Brain pericyte (primary cell): ENCODE results near the gene CACNA1C.

Experiments
- DNase-seq: peaks from one replicate; pipeline ENCODE4 v3.0.0-alpha.2; 2012; ENCODE audit warnings: low read depth, low spot score

The CACNA1C gene

DNA sequence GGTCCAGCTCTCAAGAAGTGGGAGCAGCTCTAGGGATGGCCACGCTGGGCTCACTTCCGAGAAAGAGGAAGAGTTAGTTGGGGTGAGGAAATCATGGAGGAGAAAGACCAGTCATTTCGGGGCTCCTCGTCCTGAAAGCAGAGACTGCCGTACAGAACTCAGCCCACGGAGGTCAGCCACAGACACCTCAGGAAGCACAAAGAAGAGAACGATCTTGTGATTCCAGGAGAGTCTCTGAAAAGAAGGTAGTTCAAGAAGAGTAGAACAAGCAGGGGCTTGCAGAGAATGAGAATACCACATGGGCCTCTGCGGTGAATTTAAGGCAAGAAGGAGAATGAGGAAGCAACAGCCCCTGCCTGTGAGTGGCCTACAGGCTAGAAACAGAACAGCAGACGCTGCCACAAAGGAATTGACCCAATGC, 311.9 kb downstream of the CACNA1C start:
- no peak for DNase-seq

DNA sequence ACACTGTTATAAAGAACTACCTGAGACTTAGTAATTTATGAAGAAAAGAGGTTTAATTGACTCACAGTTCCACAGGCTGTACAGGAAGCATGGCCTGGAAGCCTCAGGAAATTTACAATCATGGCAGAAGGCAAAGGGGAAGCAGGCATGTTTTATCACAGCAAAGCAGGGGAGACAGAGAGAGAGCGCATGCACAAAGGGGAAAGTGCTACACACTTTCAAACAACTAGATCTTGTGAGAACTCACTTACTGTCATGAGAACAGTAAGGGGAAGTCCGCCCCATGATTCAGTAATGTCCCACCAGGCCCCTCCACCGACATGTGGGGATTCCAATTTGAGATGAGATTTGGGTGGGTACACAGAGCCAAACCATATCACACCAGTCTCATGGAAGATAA, 313.9 kb downstream of the CACNA1C start:
- no peak for DNase-seq

- DNase-seq: no peak
Measured at GRCh38 chr12:2372178-2372577, 319.4 kb downstream of the CACNA1C start.

DNA sequence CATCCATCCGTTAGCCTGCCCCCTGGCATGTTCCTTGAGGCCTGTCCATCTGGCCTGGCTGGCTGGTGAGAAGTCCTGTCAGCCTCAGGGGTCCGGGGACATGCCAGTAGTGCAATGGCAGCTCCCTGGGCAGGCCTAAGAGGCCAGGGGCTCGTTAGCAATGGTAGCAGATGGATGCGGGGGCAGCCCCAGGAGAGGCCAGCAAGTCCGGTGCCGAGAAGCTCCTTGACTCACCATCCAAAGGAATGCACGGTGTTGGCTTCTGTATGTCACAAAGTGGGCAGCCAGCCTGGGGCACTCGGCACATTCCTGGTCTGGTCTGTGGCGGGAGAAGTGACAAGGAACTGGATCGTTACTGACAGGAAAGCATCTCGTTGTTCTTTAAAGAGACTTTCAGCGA, 319.9 kb downstream of the CACNA1C start:
- no peak for DNase-seq

DNA sequence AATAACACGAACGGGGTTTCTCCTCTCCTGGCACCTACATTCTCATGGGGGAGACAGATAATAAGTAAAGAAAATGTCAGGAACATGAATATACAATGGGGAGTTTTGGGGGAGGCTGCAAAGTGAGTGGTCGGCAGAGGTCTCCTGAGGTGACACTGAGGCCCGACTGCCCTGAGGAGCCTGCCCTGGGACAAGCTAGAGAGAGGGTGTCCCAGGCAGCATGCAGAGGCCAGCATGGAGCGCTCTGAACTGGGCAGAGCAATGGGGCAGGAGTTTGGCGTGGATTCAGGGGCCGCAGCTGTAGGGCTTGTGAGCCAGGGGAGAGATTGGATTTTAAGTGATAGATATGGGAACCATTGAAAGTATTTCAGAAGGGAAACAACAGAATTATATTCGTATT, 320.5 kb downstream of the CACNA1C start:
- no peak for DNase-seq

- no peak for DNase-seq
Measured at GRCh38 chr12:2374092-2374906, 321.5 kb downstream of the CACNA1C start.

DNA sequence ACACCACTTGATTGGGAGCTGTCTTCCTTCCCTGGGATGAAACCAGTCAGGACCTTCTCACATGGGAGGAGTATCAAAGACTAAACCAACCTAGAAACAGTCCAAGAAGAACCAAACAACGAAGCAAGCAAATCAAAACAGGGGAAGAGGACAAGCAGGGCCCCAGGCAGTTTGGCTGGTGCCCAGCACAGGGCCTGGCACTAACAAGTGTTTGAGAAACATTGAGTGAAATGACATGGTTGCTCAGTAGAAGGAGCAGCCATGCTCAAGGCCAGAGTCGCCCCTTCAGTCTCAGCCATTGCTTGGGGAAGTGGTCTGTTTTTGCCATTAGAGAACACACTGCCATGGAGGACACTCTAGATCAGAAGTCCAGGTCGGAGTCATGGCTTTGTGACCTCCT, 323.1 kb downstream of the CACNA1C start:
- DNase-seq: no peak

DNA sequence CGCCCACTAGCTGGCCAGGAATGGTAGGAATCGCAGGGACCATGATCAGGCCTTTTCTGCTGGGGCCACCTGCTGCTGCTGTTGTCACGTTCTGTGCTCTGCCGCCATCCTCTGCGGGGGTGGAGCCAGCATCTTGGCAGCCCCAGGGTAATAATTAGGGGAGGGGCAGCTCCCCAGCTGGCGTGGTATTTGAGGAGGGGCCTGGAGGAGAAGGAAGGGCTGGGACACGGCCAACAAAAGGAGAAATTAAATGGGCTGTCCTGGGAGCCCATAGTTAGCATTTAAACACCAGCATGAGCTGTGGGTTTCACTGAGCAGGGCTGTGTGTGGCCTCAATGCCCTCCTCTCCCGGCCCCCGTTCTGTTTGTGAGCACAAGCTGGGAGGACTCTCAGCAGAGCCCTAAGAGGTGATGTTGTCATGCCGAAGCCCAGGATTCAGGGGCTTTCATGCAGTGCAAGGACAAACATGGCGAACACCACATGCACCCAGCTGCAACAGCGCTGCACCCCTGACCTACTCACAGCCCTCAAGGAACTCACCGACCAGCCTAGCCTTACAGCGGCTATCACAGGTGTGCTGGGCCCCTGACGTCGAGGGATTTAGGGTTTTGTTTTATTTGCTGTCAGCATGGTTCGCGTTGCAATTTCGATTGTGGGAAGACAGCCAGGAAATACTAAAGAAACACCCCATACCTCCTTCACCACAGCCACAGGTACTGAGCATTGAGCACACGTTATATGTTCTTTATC, 324.3 kb downstream of the CACNA1C start:
- DNase-seq: no peak

DNA sequence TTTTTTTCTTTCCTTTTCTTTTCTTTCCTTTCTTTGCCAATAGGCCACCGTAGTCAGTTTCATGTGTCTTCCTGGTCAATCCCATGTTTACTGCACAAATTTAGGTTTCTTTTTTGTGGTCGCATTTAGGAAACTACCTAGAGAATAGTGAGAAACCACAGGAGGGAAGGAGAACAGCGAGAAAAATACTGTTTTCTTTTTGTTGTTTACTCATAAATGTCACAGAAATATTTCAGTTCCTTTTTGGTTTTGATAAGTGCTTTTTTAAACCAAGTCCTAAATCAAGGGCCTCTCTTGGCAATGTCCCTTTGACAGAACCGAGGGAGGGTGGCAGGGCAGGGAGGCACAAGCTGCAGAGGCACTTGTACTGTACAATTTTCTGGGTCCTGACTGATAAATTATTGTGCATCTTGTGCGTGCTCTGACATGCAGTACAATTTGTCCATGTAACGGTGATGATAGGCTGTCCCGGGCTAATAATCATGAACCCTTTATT, 326.1 kb downstream of the CACNA1C start:
- DNase-seq: no peak

DNA sequence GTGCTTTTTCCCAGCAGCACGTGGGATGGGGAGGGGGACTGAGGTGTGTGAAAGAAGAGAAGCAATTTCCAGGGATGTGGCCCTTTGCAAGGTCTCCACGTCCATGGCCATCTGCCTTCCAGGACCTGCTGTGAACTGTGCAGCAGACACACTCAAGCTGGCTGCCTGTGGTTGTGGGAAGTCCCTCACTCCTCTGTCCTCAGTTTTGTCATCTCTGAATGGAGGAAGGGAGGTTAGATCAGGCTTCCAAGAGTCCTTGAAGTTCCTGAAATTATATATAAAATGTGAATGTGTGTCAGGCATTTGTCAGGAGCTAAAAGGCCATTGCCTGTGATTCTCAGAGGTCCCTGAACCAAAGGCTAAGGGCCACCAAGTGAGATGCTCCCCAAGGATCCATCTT, 328.2 kb downstream of the CACNA1C start:
- DNase-seq: no peak

DNA sequence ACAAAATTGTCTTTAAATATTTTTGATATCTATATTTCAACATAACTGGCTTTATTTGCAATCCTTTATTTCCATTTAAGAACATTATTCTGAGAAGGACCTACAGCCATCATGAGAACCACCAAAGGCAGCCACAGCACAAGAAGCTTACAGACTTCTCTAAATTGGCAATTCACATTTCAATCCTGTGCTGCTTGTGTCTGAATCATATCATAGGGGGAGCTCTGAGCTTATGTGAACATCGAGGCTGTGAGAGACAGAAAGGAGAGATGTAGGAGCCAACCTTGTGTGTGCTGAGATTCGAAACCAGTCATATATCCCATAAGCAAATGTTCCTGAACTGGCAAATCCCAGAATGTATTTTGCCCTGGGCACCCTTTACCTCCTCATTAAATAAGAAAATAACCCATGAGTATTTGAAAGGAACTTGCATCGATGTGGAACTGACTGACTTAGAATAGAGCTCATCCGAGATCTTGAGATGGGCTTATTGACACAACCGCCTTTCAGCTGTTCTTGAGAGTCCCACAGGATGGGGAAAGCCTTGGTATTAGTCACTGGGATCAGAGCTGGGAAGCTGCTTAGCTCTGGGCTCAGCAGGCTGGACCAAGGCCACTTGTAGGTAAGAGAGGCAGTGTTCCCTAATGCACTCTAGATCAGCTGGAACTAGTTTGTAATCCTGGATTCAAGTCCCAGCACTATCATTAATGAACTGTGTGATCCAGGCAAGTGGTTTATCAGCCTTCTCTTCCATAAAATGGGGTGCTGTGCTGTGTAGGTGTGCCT, 329.8 kb downstream of the CACNA1C start:
- no peak for DNase-seq

GRCh38 chr12:2383325-2384028, 330.7 kb downstream of the CACNA1C start:
- no peak for DNase-seq

DNA sequence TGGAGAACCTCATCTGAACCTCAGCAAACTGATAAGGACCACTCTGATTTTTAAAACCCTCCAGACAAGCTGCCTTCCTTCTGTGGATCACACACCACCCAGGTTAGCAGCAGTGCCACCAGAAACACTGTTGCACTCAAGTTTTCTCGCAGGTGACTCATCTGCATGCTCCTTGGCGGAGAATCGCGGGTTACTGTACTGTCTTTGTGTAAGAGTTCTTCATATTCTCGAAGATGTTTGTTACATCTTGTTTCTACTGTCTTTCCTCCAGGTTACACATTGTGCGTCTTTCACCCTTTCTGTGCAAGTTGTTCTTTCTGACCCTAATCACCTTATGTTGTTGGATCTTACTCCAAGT, 331.2 kb downstream of the CACNA1C start:
- DNase-seq: no peak

DNA sequence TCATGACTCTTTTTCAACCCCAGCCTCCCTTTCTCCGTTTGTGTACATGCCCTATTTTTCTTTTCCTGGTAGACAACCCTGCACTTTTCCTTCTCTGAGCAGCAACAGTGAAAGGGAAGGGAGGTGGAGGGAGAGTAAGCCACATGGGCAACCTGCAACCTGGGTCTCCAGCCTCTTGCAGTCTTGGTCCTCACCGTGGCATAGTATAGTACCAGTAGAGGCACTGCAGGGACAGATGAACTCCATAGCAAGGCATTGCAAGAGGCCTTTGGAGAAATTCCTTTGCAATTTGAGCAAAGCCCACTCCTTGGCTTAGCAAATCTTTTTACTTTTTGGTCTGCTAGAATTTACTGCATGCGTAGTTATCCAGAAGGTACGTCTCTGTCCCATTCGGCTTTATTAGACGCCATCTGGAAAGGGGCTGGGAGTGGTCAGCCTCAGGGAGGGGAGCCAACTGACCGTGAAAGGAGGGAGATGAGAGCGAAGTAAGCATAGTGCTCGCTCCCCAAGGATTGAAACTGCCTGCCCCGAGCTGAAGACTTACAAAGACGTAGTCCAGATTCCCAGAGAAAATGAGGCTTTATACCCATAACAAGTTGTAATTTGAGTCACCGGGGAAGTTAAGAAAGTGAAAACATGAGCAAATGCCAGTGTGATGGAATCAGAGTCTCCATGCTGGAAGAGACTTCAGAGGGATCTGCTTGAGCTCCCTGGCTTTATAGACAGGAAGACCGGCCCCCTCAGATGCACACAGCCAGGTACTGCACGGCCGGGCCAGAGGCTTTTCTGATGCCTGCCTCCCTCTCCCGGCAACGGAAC, 332.0 kb downstream of the CACNA1C start:
- DNase-seq: no peak

GRCh38 chr12:2385529-2385928, 332.7 kb downstream of the CACNA1C start:
- DNase-seq: no peak

- no peak for DNase-seq
Measured at GRCh38 chr12:2386566-2386965, 333.8 kb downstream of the CACNA1C start.

DNA sequence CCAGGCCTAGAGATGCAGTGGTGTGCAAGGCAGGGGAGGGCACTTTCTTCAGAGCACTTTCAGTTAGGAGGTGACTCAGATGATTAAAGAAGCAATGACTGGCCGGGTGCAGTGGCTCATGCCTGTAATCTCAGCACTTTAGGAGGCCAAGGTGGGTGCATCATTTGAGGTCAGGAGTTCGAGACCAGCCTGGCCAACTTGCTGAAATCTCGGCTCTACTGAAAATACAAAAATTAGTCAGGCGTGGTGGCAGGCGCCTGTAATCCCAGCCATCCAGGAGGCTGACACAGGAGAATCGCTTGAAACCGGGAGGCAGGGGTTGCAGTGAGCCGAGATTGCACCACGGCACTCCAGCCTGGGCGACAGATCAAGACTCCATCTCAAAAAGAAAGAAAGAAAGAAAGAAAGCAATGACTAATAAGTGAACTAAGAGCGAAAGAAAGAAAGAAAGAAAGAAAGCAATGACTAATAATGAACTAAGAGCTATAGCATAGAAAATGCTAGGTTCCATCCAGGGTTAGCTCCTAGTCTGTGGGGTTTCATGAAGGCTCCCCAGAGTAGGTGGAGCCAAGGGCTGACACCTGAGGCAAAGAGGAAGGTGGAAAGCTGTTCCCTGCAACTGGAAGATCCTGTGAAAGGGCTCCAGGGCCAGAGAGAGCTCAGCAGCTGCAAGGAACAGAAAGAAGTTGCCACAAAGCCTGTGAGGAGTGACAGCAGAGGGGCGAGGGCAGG, 334.5 kb downstream of the CACNA1C start:
- DNase-seq: no peak

GRCh38 chr12:2389079-2389790, 336.4 kb downstream of the CACNA1C start:
- no peak for DNase-seq

DNA sequence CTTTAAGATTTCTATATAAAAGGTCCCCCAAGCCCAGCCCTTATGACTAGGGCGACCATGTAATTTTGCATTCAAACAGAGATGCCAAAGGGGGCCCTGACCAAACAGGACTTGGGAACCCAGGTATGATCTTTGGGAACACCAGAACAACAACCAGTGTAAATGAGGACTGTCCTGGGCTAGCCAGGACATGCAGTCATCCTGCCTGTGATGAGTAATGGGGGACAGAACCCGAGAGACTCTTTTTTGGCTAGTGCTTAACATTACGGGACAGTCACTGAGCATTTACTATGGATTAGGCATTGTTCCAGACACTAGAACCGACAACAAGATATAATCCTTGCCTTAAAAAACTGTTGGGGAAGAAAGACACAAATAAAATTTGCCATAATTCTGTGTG, 337.3 kb downstream of the CACNA1C start:
- DNase-seq: no peak
